OCI-LY7 (cell line): ENCODE measurements around the gene CHST9. TPM values are rescaled to one million over a fixed set of nuclear protein-coding genes. Genes with fewer than 3 reads are reported as not detected.

Experiments
- BruUV-seq: library from RNA; stranded (reverse); fragments of 400-500 nt; replicated peaks from 2 replicates; lab custom pipeline; 2021; lab: Mats Ljungman, UMichigan
- CTCF ChIA-PET: fragments of 300-600 bp; sonication (Branson Sonifier 250); formaldehyde crosslinking; loops from one replicate; lab custom pipeline; 2022; ENCODE audit warnings: antibody characterized with exemption; ENCODE audit not compliant: unreplicated experiment; lab: Charles Lee
- POLR2A ChIA-PET: fragments of 300-600 bp; sonication (Branson Sonifier 250); formaldehyde crosslinking; loops from one replicate; lab custom pipeline; 2022; ENCODE audit warnings: antibody characterized with exemption; lab: Charles Lee
- DNase-seq: peaks from one replicate; pipeline ENCODE4 v3.0.0-alpha.2; 2015; ENCODE audit warnings: low spot score
- H2AFZ ChIP-seq: fragments of 200-600 bp; sonication (generic), shearing (Covaris generic); 2 replicates; pipeline ENCODE4 v1.6.1; 2014; ENCODE audit warnings: mild to moderate bottlenecking, antibody characterized with exemption, low read length, moderate library complexity
- H3K27ac ChIP-seq: fragments of 200-600 bp; sonication (generic); 2 replicates; pipeline ENCODE4 v1.5.1; 2014; ENCODE audit warnings: mixed run types, low read depth, mild to moderate bottlenecking, moderate library complexity, low read length, inconsistent platforms; ENCODE audit not compliant: poor library complexity, severe bottlenecking
- H3K36me3 ChIP-seq: fragments of 200-600 bp; sonication (generic); 2 replicates; pipeline ENCODE4 v1.6.1; 2014; ENCODE audit warnings: mild to moderate bottlenecking, antibody characterized with exemption, low read length, moderate library complexity, mixed read lengths; ENCODE audit not compliant: insufficient read depth
- H3K4me1 ChIP-seq: fragments of 200-600 bp; sonication (generic); 2 replicates; pipeline ENCODE4 v1.5.1; 2014; ENCODE audit warnings: mild to moderate bottlenecking, low read length; ENCODE audit not compliant: insufficient read depth, poor library complexity, severe bottlenecking
- H3K4me2 ChIP-seq: fragments of 200-600 bp; sonication (generic); 2 replicates; pipeline ENCODE4 v1.6.1; 2014; ENCODE audit warnings: mild to moderate bottlenecking, low read length
- H3K4me3 ChIP-seq: fragments of 200-600 bp; sonication (generic); 2 replicates; pipeline ENCODE4 v1.5.1; 2014; ENCODE audit warnings: mild to moderate bottlenecking, low read depth, low read length; ENCODE audit not compliant: poor library complexity, severe bottlenecking
- H3K79me2 ChIP-seq: fragments of 200-600 bp; sonication (generic); 2 replicates; pipeline ENCODE4 v1.6.1; 2016; ENCODE audit warnings: low read depth, mild to moderate bottlenecking, low read length, moderate library complexity, mixed read lengths; ENCODE audit not compliant: insufficient read depth
- H3K9me2 ChIP-seq: fragments of 200-600 bp; sonication (generic); 2 replicates; pipeline ENCODE4 v1.6.1; 2016; ENCODE audit warnings: mild to moderate bottlenecking, low read length, mixed read lengths; ENCODE audit not compliant: insufficient read depth
- H3K9me3 ChIP-seq: fragments of 200-600 bp; sonication (generic); 2 replicates; pipeline ENCODE4 v1.6.1; 2014; ENCODE audit warnings: mild to moderate bottlenecking, mixed run types, low read length, mixed read lengths
- H4K20me1 ChIP-seq: fragments of 200-600 bp; sonication (generic); 2 replicates; pipeline ENCODE4 v1.6.1; 2014; ENCODE audit warnings: mild to moderate bottlenecking, antibody characterized with exemption, low read length, moderate library complexity, mixed read lengths; ENCODE audit not compliant: insufficient read depth
- EZH2phosphoT487 ChIP-seq: fragments of 200-600 bp; sonication (generic); IDR thresholded peaks from 2 replicates; pipeline ENCODE4 v1.6.1; 2018; ENCODE audit warnings: low read depth, borderline replicate concordance, mild to moderate bottlenecking, mixed run types, antibody characterized with exemption, low read length, moderate library complexity, mixed read lengths
- intact Hi-C: fragments of 100-400 bp; cut with micrococcal nuclease; formaldehyde crosslinking; loops from one replicate; pipeline ENCODE4 v1.10.0; 2022; ENCODE audit not compliant: unreplicated experiment
- total RNA-seq, 2 experiments: library from RNA; depleted of rRNA in 1 of 2; stranded (reverse); fragments of >200 nt in 1 of 2; shearing (Covaris generic) in 1 of 2; gene quantifications; 2 replicates each; pipeline ENCODE4 v1.2.3, GENCODE V29; 2014 to 2022
- TF ChIP-seq, protein P1 (sequence below): fragments of 200-600 bp; sonication (generic); conservative IDR thresholded peaks from 2 replicates; pipeline ENCODE4 v1.5.1; 2014; ENCODE audit warnings: mild to moderate bottlenecking, antibody characterized with exemption, low read length, moderate library complexity, mixed read lengths

The CHST9 gene
- total RNA-seq, 2 experiments from 2014 or later: not detected

DNA sequence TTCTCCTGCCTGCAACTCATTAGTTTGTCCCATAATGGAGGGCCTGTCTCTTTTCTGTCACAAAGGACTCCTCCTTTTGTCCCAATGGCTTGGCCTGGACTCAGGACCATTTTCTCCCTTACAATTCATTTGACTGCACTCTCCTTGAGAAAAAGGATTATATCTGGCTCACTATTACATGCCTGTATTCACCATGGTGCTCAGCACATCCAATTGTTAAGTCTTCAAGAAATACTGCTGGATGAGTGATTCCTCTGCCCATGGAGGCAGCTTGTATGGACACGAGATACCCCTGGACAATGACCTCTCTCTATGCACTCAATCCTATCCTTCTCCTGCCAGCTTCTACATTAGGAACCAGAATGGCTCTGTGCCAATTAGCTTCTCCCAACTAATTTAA lies 47.0 kb downstream of the CHST9 start:
- POLR2A ChIA-PET: interaction anchor here (0.6 to 1.1 kb wide), 3 partner anchors 19 to 254 kb away, joined by 3 read pairs; no protein-coding TSS in a partner anchor

DNA sequence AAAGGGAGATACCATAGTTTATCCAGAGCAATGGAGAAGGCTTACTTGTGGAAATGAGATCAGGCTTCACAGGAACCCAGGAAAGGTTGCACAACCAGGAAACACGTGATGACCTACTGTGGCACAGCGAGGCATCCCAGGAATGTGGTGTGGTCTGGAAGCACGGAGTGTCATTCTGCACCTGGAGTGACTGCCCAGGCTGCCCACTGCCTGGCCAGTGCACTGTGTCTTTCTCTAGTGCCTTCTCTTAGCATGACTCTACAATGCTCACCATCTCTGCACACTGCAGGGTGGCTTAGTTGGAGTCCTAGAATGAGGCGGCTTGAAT lies 48.9 kb downstream of the CHST9 start:
- H3K27ac ChIP-seq: no peak overlapping the region
- POLR2A ChIA-PET: no interaction called here
- no peaks in the 10 kb centered on the region for H3K79me2 ChIP-seq
- no peaks in the 10 kb centered on the region for H4K20me1 ChIP-seq
- H3K9me2 ChIP-seq: no peaks in the 10 kb centered on the region
- H3K4me2 ChIP-seq: no peak overlapping the region
- BruUV-seq: no TSS peak
- H3K4me1 ChIP-seq: no peaks in the 10 kb centered on the region
- no peaks in the 10 kb centered on the region for H3K9me3 ChIP-seq
- no peak overlapping the region for H3K4me3 ChIP-seq
- intact Hi-C loops: no loop called here
- no peak overlapping the region for H2AFZ ChIP-seq
- H3K36me3 ChIP-seq: no peaks in the 10 kb centered on the region
- TF ChIP-seq, protein P1, sequence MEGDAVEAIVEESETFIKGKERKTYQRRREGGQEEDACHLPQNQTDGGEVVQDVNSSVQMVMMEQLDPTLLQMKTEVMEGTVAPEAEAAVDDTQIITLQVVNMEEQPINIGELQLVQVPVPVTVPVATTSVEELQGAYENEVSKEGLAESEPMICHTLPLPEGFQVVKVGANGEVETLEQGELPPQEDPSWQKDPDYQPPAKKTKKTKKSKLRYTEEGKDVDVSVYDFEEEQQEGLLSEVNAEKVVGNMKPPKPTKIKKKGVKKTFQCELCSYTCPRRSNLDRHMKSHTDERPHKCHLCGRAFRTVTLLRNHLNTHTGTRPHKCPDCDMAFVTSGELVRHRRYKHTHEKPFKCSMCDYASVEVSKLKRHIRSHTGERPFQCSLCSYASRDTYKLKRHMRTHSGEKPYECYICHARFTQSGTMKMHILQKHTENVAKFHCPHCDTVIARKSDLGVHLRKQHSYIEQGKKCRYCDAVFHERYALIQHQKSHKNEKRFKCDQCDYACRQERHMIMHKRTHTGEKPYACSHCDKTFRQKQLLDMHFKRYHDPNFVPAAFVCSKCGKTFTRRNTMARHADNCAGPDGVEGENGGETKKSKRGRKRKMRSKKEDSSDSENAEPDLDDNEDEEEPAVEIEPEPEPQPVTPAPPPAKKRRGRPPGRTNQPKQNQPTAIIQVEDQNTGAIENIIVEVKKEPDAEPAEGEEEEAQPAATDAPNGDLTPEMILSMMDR: no peak
- CTCF ChIA-PET: no interaction called here
- no peak for DNase-seq

More for the DNA sequence above, 47.0 kb downstream of the CHST9 start:
- CTCF ChIA-PET: no interaction called here
- no TSS peak for BruUV-seq
- DNase-seq: no peak
- Histone ChIP-seq H3K4me2 (no peak overlapping the region), H3K9me2 (no peaks in the 10 kb centered on the region), H2AFZ (no peak overlapping the region), H4K20me1 (no peaks in the 10 kb centered on the region), H3K36me3 (no peaks in the 10 kb centered on the region), H3K4me1 (no peaks in the 10 kb centered on the region), H3K27ac (no peak overlapping the region), H3K9me3 (no peaks in the 10 kb centered on the region), H3K4me3 (no peak overlapping the region), H3K79me2 (no peaks in the 10 kb centered on the region)
- intact Hi-C loops: no loop called here
- TF ChIP-seq, protein P1: no peak
- no peak for TF ChIP-seq EZH2phosphoT487

DNA sequence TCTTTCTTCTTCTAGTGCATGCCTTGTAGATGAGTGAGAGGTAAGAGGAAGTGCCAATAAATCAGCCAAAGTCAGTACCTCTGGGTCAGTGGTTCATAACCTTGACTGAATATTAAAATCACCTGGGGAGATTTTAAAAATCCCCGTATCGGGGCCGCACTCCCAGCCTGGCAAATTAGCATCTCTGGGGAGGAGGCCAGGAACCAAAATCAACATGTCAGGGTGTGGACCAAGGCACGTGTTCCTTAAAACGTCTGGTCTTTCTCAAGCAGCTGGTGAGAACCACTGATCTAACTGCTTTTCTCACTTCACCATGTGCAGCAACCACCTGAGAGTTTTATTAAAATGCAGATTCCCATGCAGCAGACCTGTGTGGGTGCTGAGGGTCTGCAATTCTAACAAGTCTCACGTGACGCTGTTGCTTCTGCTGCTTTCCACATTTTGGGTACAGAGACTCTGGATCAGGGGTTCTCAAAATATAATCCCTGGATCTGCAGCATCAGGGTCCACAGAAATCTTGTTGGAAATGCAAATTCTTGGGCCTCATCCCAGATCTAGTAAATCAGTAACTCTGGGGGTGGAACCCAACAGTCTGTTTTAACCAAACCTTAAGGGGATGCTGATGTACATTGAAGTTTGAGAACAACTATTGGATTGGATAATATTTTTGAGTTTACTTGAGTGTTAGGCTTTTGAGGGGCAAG lies 49.5 kb downstream of the CHST9 start:
- H2AFZ ChIP-seq: no peak overlapping the region
- no peak for TF ChIP-seq EZH2phosphoT487
- TF ChIP-seq, protein P1: no peak
- H3K36me3 ChIP-seq: no peaks in the 10 kb centered on the region
- intact Hi-C loops: no loop called here
- no peaks in the 10 kb centered on the region for H3K9me3 ChIP-seq
- CTCF ChIA-PET: no interaction called here
- POLR2A ChIA-PET: no interaction called here
- H3K4me1 ChIP-seq: no peaks in the 10 kb centered on the region
- no peak for DNase-seq
- no peak overlapping the region for H3K27ac ChIP-seq
- no TSS peak for BruUV-seq
- no peaks in the 10 kb centered on the region for H3K9me2 ChIP-seq
- no peak overlapping the region for H3K4me3 ChIP-seq
- no peak overlapping the region for H3K4me2 ChIP-seq
- no peaks in the 10 kb centered on the region for H3K79me2 ChIP-seq
- H4K20me1 ChIP-seq: no peaks in the 10 kb centered on the region
